Measurements from ENCODE around the gene ALPI. TPM values are rescaled to one million over a fixed set of nuclear protein-coding genes. Genes with fewer than 3 reads are reported as not detected.

ALPI gene
- total RNA-seq, 2 donors from 2014 or later, result not detected

DNA sequence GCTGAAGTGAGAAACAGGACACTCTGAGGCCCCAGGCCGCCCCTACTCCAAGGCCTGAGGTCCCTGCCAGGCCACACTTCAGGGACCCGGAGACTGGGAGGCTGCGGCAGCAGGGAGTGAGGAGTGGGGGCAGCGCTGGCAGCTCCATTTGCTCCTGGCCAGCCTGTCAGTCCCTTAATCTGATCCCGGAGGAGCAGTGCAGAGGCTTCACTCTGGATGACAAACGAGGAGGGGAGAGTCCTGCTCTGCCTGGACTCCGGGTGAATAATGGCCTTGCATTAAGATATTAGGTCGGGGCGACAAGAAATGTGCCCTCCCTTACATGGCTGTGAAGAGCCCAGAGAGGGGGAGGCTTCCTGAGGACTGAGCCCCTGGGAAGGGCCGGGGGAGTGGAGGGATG is 49.9 kb downstream of the ALPI start:
- no peak for DNase-seq (ENCODE audit: low spot score)
- Histone ChIP-seq H3K27me3 (replicated peaks; ENCODE audit: insufficient read depth) (no peaks in the 10 kb centered on the region), H3K4me1 (replicated peaks) (no peaks in the 10 kb centered on the region), H3K36me3 (no peaks in the 10 kb centered on the region), H3K9me3 (no peaks in the 10 kb centered on the region), H3K27ac (no peak overlapping the region), H3K4me3 (no peak overlapping the region)
- WGBS, result 66% methylated on average over 10 of the region's 10 CpGs
- TF ChIP-seq POLR2A (IDR thresholded peaks at IDR 0.05), result no peak
- no peak for TF ChIP-seq POLR2AphosphoS5 (IDR thresholded peaks at IDR 0.05)
- intact Hi-C loops (cut with DNase I), result no loop called here

DNA sequence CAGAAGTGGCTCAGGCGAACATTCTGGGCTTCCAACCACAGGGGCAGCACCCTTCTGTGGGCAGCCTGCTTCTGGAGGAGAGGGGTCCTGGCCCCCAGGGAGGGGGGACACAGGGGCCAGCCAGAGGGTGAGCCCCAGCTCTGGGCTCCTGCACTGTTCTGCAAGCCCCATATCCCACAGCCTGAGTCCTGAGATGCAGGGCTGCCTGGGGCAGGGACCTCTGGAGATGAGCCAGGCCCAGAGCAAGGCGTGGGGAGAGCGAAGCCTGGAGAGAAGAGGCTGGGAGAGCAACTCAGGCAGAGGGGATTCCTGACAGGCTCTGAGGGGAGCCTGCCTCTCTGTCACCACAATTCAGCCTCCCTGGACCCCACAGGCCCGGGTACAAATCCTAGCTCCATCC is 50.8 kb downstream of the ALPI start:
- H3K4me3 ChIP-seq, result no peak overlapping the region
- no peaks in the 10 kb centered on the region for H3K36me3 ChIP-seq
- 84% methylated on average over 4 of the region's 4 CpGs for WGBS
- no peaks in the 10 kb centered on the region for H3K4me1 ChIP-seq (replicated peaks)
- intact Hi-C loops (cut with DNase I), result no loop called here
- no peaks in the 10 kb centered on the region for H3K9me3 ChIP-seq
- no peak for DNase-seq (ENCODE audit: low spot score)
- TF ChIP-seq POLR2AphosphoS5 (IDR thresholded peaks at IDR 0.05) (no peak), POLR2A (IDR thresholded peaks at IDR 0.05) (no peak)
- TF ChIP-seq, protein P1, sequence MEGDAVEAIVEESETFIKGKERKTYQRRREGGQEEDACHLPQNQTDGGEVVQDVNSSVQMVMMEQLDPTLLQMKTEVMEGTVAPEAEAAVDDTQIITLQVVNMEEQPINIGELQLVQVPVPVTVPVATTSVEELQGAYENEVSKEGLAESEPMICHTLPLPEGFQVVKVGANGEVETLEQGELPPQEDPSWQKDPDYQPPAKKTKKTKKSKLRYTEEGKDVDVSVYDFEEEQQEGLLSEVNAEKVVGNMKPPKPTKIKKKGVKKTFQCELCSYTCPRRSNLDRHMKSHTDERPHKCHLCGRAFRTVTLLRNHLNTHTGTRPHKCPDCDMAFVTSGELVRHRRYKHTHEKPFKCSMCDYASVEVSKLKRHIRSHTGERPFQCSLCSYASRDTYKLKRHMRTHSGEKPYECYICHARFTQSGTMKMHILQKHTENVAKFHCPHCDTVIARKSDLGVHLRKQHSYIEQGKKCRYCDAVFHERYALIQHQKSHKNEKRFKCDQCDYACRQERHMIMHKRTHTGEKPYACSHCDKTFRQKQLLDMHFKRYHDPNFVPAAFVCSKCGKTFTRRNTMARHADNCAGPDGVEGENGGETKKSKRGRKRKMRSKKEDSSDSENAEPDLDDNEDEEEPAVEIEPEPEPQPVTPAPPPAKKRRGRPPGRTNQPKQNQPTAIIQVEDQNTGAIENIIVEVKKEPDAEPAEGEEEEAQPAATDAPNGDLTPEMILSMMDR (IDR thresholded peaks at IDR 0.05), result no peak
- no peak overlapping the region for H3K27ac ChIP-seq
- H3K27me3 ChIP-seq (replicated peaks; ENCODE audit: insufficient read depth), result no peaks in the 10 kb centered on the region

DNA sequence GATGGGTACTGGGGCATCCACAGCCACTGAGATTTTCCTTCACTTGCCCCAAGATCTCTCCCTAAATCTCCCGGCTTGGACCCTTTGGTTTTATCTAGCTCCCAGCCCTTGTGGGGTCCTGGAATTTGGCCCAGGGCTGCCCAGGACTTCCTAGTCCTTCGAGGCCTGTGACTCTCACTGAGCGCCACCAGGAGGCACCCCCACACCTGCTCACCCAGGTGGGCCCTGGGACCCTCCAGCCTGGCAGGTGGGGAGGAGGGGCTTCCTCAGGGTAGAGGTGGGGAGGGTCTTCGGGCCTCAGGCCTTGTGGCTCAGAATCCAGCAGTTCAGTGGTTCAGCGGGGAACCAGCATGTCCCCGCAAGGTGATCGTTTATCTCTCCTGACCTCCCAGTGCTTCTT is 52.3 kb downstream of the ALPI start:
- WGBS, result 78% methylated on average over 7 of the region's 7 CpGs
- H3K27me3 ChIP-seq (replicated peaks; ENCODE audit: insufficient read depth), result no peaks in the 10 kb centered on the region

More for the DNA sequence above, 52.3 kb downstream of the ALPI start:
- Histone ChIP-seq H3K36me3 (no peaks in the 10 kb centered on the region), H3K27ac (no peak overlapping the region), H3K4me3 (no peak overlapping the region), H3K4me1 (replicated peaks) (no peaks in the 10 kb centered on the region), H3K9me3 (no peaks in the 10 kb centered on the region)
- no peak for TF ChIP-seq POLR2A (IDR thresholded peaks at IDR 0.05)
- TF ChIP-seq, protein P1 (IDR thresholded peaks at IDR 0.05), result no peak
- TF ChIP-seq POLR2AphosphoS5 (IDR thresholded peaks at IDR 0.05), result no peak
- DNase-seq (ENCODE audit: low spot score), result no peak
- intact Hi-C loops (cut with DNase I), result no loop called here

Other genes starting within 250 kb of the ALPI start
- gene ALPP, start 77.4 kb upstream of the ALPI start, total RNA-seq, result under 1 TPM in 1 of 2 donors, not detected in 1; 0.97 TPM
- under 1 TPM in 1 of 2 donors, not detected in 1; 0.34 TPM for gene ALPG, start 49.3 kb upstream of the ALPI start, total RNA-seq
- gene ECEL1, start 31.7 kb downstream of the ALPI start, total RNA-seq, result 10 to 100 TPM in 1 of 2 donors, under 1 TPM in 1; 0.82 to 15.3 TPM
- gene PRSS56, start 64.2 kb downstream of the ALPI start, total RNA-seq, result not detected
- gene CHRND, start 70.0 kb downstream of the ALPI start, total RNA-seq, result 1 to 10 TPM in 1 of 2 donors, under 1 TPM in 1; 0.34 to 1.4 TPM
- not detected for gene CHRNG, start 83.5 kb downstream of the ALPI start, total RNA-seq
- 1 to 10 TPM; 2.6 to 4.9 TPM for gene TIGD1, start 94.4 kb downstream of the ALPI start, total RNA-seq
- 10 to 100 TPM; 39.2 to 40.6 TPM for gene EIF4E2, start 94.5 kb downstream of the ALPI start, total RNA-seq
- 10 to 100 TPM; 25.9 to 33.1 TPM for gene EFHD1, start 177.5 kb downstream of the ALPI start, total RNA-seq
- 100 to 1,000 TPM in 1 of 2 donors, 10 to 100 TPM in 1; 61.3 to 106 TPM for gene GIGYF2, start 241.2 kb downstream of the ALPI start, total RNA-seq

All from prostate gland (tissue), 2 donors.